22Rv1 (cell line): ENCODE measurements around the gene PARD3.

Source experiments
- CTCF ChIP-seq: fragments of 450-650 bp; IDR thresholded peaks from 2 replicates; pipeline ENCODE4 v1.5.1; 2017; ENCODE audit warnings: mild to moderate bottlenecking
- ZFX ChIP-seq: fragments of 450-650 bp; IDR thresholded peaks from 2 replicates; pipeline ENCODE4 v1.6.1; 2017; ENCODE audit warnings: antibody characterized with exemption, borderline replicate concordance

- TF ChIP-seq ZFX (no peak), CTCF (peak; percentile 50)
These were observed 565.5 kb downstream of the PARD3 start for GRCh38 chr10:34249634-34250033.
